ENCODE data around the gene SLC16A3.

DNA sequence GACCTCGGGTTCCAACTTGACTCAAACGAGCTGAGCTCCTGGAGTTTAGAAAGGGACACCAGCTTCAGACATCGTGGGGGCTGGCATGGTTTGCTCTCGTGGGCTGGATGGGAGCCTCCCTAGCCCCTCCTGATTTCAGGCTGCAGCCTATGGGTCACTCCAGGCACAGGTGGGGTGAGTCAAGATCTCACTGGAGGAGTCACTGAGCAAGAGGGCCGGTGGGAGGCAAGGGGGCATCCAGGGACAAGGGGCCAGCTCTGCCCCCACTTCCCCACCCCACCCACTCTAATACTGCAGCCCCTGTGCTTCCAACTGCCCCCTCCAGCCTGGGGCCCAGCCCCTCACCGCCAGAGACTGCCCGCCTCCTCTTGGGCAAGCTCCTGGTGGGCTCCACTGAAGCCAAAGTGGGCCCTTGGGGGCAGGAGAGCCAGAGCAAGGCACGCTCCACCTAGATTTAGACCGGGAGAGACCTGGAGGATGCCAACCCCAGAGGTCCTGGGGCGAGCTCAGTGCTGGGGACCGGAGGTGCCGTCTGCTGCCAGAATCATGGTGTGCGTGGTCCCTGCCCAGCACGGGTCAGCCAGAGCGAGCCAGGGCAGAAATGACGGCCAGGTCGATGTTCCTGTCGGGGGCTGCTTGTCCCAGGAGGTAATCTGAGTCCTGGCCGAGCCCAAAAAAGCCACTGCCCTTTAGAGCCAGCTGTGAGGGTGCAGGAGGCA lies 6.4 kb downstream of the SLC16A3 start:
- no peak for TF ChIP-seq CTCF (IDR thresholded peaks at IDR 0.05)
- TF ChIP-seq EZH2 (IDR thresholded peaks at IDR 0.05) = no peak
- TF ChIP-seq EZH2phosphoT487 (IDR thresholded peaks at IDR 0.05) = no peak

Data from neural progenitor cell (in vitro differentiated cells).